Subcutaneous adipose tissue (tissue), 4 donors: Measurements from ENCODE around the gene ANKRD31. TPM values are rescaled to one million over a fixed set of nuclear protein-coding genes. Genes with fewer than 3 reads are reported as not detected.

Source experiments
- CTCF ChIP-seq: fragments of 450-650 bp; IDR thresholded peaks from one replicate; pipeline ENCODE4 v1.5.1; 2016; ENCODE audit warnings: low read depth, mild to moderate bottlenecking, control low read depth, antibody characterized with exemption, moderate library complexity
- total RNA-seq, 4 donors: library from RNA; depleted of rRNA; stranded (reverse); fragments of >200 nt; gene quantifications; one replicate each; pipeline ENCODE4 v1.1.0, GENCODE V29; 2016

The ANKRD31 gene
- total RNA-seq, 4 donors from 2014 or later: 0.17 to 0.49 (median 0.30) TPM

GRCh38 chr5:75071100-75071499, 165.6 kb downstream of the ANKRD31 start:
- no peak for TF ChIP-seq CTCF

- TF ChIP-seq CTCF: no peak
Observed at GRCh38 chr5:75067434-75067833, 169.2 kb downstream of the ANKRD31 start.

- no peak for TF ChIP-seq CTCF
Observed at GRCh38 chr5:75062925-75063531, 173.7 kb downstream of the ANKRD31 start.

- no peak for TF ChIP-seq CTCF
Observed at GRCh38 chr5:75059912-75060545, 176.6 kb downstream of the ANKRD31 start.

GRCh38 chr5:75058986-75059535, 177.6 kb downstream of the ANKRD31 start:
- no peak for TF ChIP-seq CTCF

GRCh38 chr5:75057561-75057960, 179.1 kb downstream of the ANKRD31 start:
- TF ChIP-seq CTCF: no peak

GRCh38 chr5:75055727-75056144, 180.9 kb downstream of the ANKRD31 start:
- TF ChIP-seq CTCF: no peak
